PC-3 (cell line): ENCODE results near the gene ZIC2. TPM values are rescaled to one million over a fixed set of nuclear protein-coding genes. Genes with fewer than 3 reads are reported as not detected.

Experiments used
- ATAC-seq: fragments of 200-7000 bp; cut with Tn5 transposase; 2 replicates; pipeline ENCODE4 v1.9.1; 2020; ENCODE audit warnings: mild to moderate bottlenecking, moderate library complexity
- BruUV-seq: library from RNA; stranded (reverse); fragments of 400-500 nt; replicated peaks from 2 replicates; lab custom pipeline; 2021; lab: Mats Ljungman, UMichigan
- CTCF ChIA-PET: fragments of 300-600 bp; sonication (Branson Sonifier 250); formaldehyde crosslinking; loops from one replicate; lab custom pipeline; 2022; ENCODE audit warnings: antibody characterized with exemption; lab: Charles Lee
- POLR2A ChIA-PET: fragments of 300-600 bp; sonication (Branson Sonifier 250); formaldehyde crosslinking; loops from one replicate; lab custom pipeline; 2022; ENCODE audit warnings: antibody characterized with exemption; ENCODE audit not compliant: unreplicated experiment; lab: Charles Lee
- DNase-seq: peaks from one replicate; pipeline ENCODE4 v3.0.0-alpha.2; 2015
- H2AFZ ChIP-seq: fragments of 300-600 bp; sonication (generic); 2 replicates; pipeline ENCODE4 v1.6.0; 2016; ENCODE audit warnings: antibody characterized with exemption, low read length
- H3F3A ChIP-seq: fragments of 300-600 bp; sonication (generic); one replicate; pipeline ENCODE4 v1.6.0; 2017; ENCODE audit warnings: antibody characterized with exemption, low read length, control low read depth, mild to moderate bottlenecking; ENCODE audit not compliant: unreplicated experiment
- H3K27ac ChIP-seq: fragments of 300-600 bp; sonication (generic); 2 replicates; pipeline ENCODE4 v1.5.1; 2016; ENCODE audit warnings: mild to moderate bottlenecking, low read length
- H3K27me3 ChIP-seq: fragments of 300-600 bp; sonication (generic); 2 replicates; pipeline ENCODE4 v1.6.1; 2016; ENCODE audit warnings: low read length, mixed read lengths
- H3K36me3 ChIP-seq: fragments of 300-600 bp; sonication (generic); 2 replicates; pipeline ENCODE4 v1.6.1; 2016; ENCODE audit warnings: low read depth, mixed run types, low read length, mixed read lengths
- H3K4me1 ChIP-seq: fragments of 300-600 bp; sonication (generic); 2 replicates; pipeline ENCODE4 v1.5.1; 2016; ENCODE audit warnings: low read length; ENCODE audit not compliant: insufficient read depth
- H3K4me2 ChIP-seq: fragments of 300-600 bp; sonication (generic); 2 replicates; pipeline ENCODE4 v1.6.0; 2016; ENCODE audit warnings: low read length
- H3K4me3 ChIP-seq: fragments of 300-600 bp; sonication (generic); 2 replicates; pipeline ENCODE4 v1.5.1; 2016; ENCODE audit warnings: mild to moderate bottlenecking, low read length, mixed read lengths
- H3K79me2 ChIP-seq: fragments of 300-600 bp; sonication (generic); 2 replicates; pipeline ENCODE4 v1.6.1; 2017; ENCODE audit warnings: low read length, mixed read lengths
- H3K9ac ChIP-seq: fragments of 300-600 bp; sonication (generic); 2 replicates; pipeline ENCODE4 v1.6.0; 2016; ENCODE audit warnings: mild to moderate bottlenecking, low read length
- H3K9me2 ChIP-seq: fragments of 300-600 bp; sonication (generic); replicated peaks from 2 replicates; pipeline ENCODE4 v1.6.1; 2016; ENCODE audit warnings: mixed run types, low read length, mixed read lengths
- H3K9me3 ChIP-seq: fragments of 300-600 bp; sonication (generic); 2 replicates; pipeline ENCODE4 v1.6.1; 2016; ENCODE audit warnings: low read length, mixed read lengths
- H4K20me1 ChIP-seq: fragments of 300-600 bp; sonication (generic); 2 replicates; pipeline ENCODE4 v1.6.1; 2016; ENCODE audit warnings: low read length, mixed read lengths
- CTCF ChIP-seq: fragments of 300-600 bp; sonication (generic); conservative IDR thresholded peaks from 2 replicates; pipeline ENCODE4 v1.5.1; 2017; ENCODE audit warnings: antibody characterized with exemption, low read depth, mild to moderate bottlenecking, low read length
- EZH2 ChIP-seq: fragments of 300-600 bp; sonication (generic); IDR thresholded peaks from one replicate; pipeline ENCODE4 v1.6.1; 2017; ENCODE audit warnings: antibody characterized with exemption, mild to moderate bottlenecking, low read length; ENCODE audit not compliant: unreplicated experiment
- EZH2phosphoT487 ChIP-seq: fragments of 300-600 bp; sonication (generic); IDR thresholded peaks from 2 replicates; pipeline ENCODE4 v1.6.1; 2018; ENCODE audit warnings: mild to moderate bottlenecking, antibody characterized with exemption, low read length, borderline replicate concordance
- intact Hi-C: fragments of 100-400 bp; cut with micrococcal nuclease; formaldehyde crosslinking; loops from 2 replicates; pipeline ENCODE4 v1.9.0; 2023
- total RNA-seq: library from RNA; depleted of rRNA; stranded (reverse); fragments of >200 nt; gene quantifications from 2 replicates; pipeline ENCODE4 v1.2.3, GENCODE V29; 2014

The ZIC2 gene
- total RNA-seq, 1 experiment from 2014 or later, result not detected

- no peak overlapping the region for H3K4me3 ChIP-seq
- no peaks in the 10 kb centered on the region for H3F3A ChIP-seq
- H3K9me3 ChIP-seq, result no peaks in the 10 kb centered on the region
- H3K79me2 ChIP-seq, result no peaks in the 10 kb centered on the region
- CTCF ChIA-PET, result no interaction called here
- DNase-seq (no peak), ATAC-seq (no peak)
- H3K9ac ChIP-seq, result no peak overlapping the region
- H4K20me1 ChIP-seq, result no peaks in the 10 kb centered on the region
- H3K9me2 ChIP-seq, result no peaks in the 10 kb centered on the region
- no TSS peak for BruUV-seq
- peaks cover 67% of the 10 kb centered on the region for H3K27me3 ChIP-seq
- no peak for TF ChIP-seq CTCF
- no peak for TF ChIP-seq EZH2
- TF ChIP-seq EZH2phosphoT487, result no peak
- intact Hi-C loops, result no loop called here
- peaks cover 8% of the 10 kb centered on the region; the same call in 1 of the 2 replicates for H3K4me1 ChIP-seq
- no peak overlapping the region for H2AFZ ChIP-seq
- H3K4me2 ChIP-seq, result no peak overlapping the region
- H3K27ac ChIP-seq, result no peak overlapping the region
- H3K36me3 ChIP-seq, result no peaks in the 10 kb centered on the region
- POLR2A ChIA-PET, result no interaction called here
Observed at GRCh38 chr13:99975626-99976025, 6.0 kb upstream of the ZIC2 start.

GRCh38 chr13:99976575-99976974 lies 5.0 kb upstream of the ZIC2 start:
- no peak for DNase-seq
- Histone ChIP-seq H3F3A (no peaks in the 10 kb centered on the region), H3K4me3 (no peak overlapping the region), H3K36me3 (no peaks in the 10 kb centered on the region), H3K27ac (no peak overlapping the region), H3K9me3 (no peaks in the 10 kb centered on the region), H3K4me1 (peaks cover 8% of the 10 kb centered on the region; the same call in 1 of the 2 replicates), H4K20me1 (no peaks in the 10 kb centered on the region), H2AFZ (no peak overlapping the region), H3K79me2 (no peaks in the 10 kb centered on the region), H3K9me2 (no peaks in the 10 kb centered on the region), H3K9ac (no peak overlapping the region), H3K27me3 (peaks cover 63% of the 10 kb centered on the region), H3K4me2 (no peak overlapping the region)
- BruUV-seq, result no TSS peak
- CTCF ChIA-PET, result no interaction called here
- no peak for ATAC-seq
- intact Hi-C loops, result no loop called here
- no peak for TF ChIP-seq EZH2phosphoT487
- TF ChIP-seq CTCF, result no peak
- no peak for TF ChIP-seq EZH2
- POLR2A ChIA-PET, result interaction anchor here (0.6 kb wide), 1 partner anchor 536 kb away, joined by 5 read pairs; no protein-coding TSS in a partner anchor

GRCh38 chr13:99977334-99977911 lies 4.2 kb upstream of the ZIC2 start:
- H3K9ac ChIP-seq, result no peak overlapping the region
- H3K79me2 ChIP-seq, result no peaks in the 10 kb centered on the region
- intact Hi-C loops, result no loop called here
- no peaks in the 10 kb centered on the region for H3F3A ChIP-seq
- no peaks in the 10 kb centered on the region for H3K9me3 ChIP-seq
- peaks cover 58% of the 10 kb centered on the region for H3K27me3 ChIP-seq
- ATAC-seq (no peak), DNase-seq (no peak)
- BruUV-seq, result no TSS peak
- H3K4me3 ChIP-seq, result no peak overlapping the region
- H3K4me1 ChIP-seq, result peaks cover 8% of the 10 kb centered on the region; the same call in 1 of the 2 replicates
- no peak for TF ChIP-seq EZH2phosphoT487
- no peak for TF ChIP-seq EZH2
- TF ChIP-seq CTCF, result no peak
- no peak overlapping the region for H2AFZ ChIP-seq
- no peak overlapping the region for H3K4me2 ChIP-seq
- H3K9me2 ChIP-seq, result no peaks in the 10 kb centered on the region
- H3K27ac ChIP-seq, result no peak overlapping the region
- ChIA-PET CTCF (no interaction called here), POLR2A (interaction anchor here (0.6 kb wide), 1 partner anchor 535 kb away, joined by 5 read pairs; no protein-coding TSS in a partner anchor)
- H4K20me1 ChIP-seq, result no peaks in the 10 kb centered on the region
- H3K36me3 ChIP-seq, result no peaks in the 10 kb centered on the region
